NCI-H2196 (cell line): Measurements from ENCODE around the gene UBE2I.
A peak's percentile ranks its signal among the peaks of the same experiment; 100 is the strongest.

Source experiments
- DNase-seq: peaks from one replicate; lab custom pipeline; 2025; ENCODE audit not compliant: unreplicated experiment; lab: John Stamatoyannopoulos, UW

The UBE2I gene

GRCh38 chr16:1355591-1355990 is 46.2 kb downstream of the UBE2I start:
- DNase-seq, result no peak

GRCh38 chr16:1356061-1356900 is 46.8 kb downstream of the UBE2I start:
- no peak for DNase-seq

- no peak for DNase-seq
These were observed 48.6 kb downstream of the UBE2I start for GRCh38 chr16:1357906-1358566.

- DNase-seq, result no peak
These were observed 52.4 kb downstream of the UBE2I start for GRCh38 chr16:1361685-1362360.

GRCh38 chr16:1362807-1363206 is 53.4 kb downstream of the UBE2I start:
- DNase-seq, result no peak

GRCh38 chr16:1363501-1364041 is 54.1 kb downstream of the UBE2I start:
- peak; percentile 69 for DNase-seq

GRCh38 chr16:1364510-1364909 is 55.1 kb downstream of the UBE2I start:
- no peak for DNase-seq

- DNase-seq, result no peak
These were observed 56.8 kb downstream of the UBE2I start for GRCh38 chr16:1366060-1366711.

GRCh38 chr16:1366712-1367299 is 57.4 kb downstream of the UBE2I start:
- DNase-seq, result peak; percentile 42

GRCh38 chr16:1367486-1368174 is 58.2 kb downstream of the UBE2I start:
- peak; percentile 62 for DNase-seq

GRCh38 chr16:1371054-1371978 is 61.9 kb downstream of the UBE2I start:
- no peak for DNase-seq

GRCh38 chr16:1372292-1372950 is 63.0 kb downstream of the UBE2I start:
- DNase-seq, result no peak

GRCh38 chr16:1374418-1375297 is 65.2 kb downstream of the UBE2I start:
- DNase-seq, result no peak

GRCh38 chr16:1375298-1375640 is 65.8 kb downstream of the UBE2I start:
- no peak for DNase-seq

GRCh38 chr16:1375741-1376410 is 66.4 kb downstream of the UBE2I start:
- DNase-seq, result no peak
